ENCODE measurements around the gene HDAC4.

The HDAC4 gene

GRCh38 chr2:239387811-239388210 is 13.0 kb downstream of the HDAC4 start:
- no peak overlapping the region for H3K27ac ChIP-seq
- H3K4me3 ChIP-seq, result no peak overlapping the region

- H3K27ac ChIP-seq, result no peak overlapping the region
- H3K4me3 ChIP-seq, result no peak overlapping the region
These were observed 13.9 kb downstream of the HDAC4 start for GRCh38 chr2:239386872-239387445.

- Histone ChIP-seq H3K4me3 (no peak overlapping the region), H3K27ac (no peak overlapping the region)
These were observed 14.7 kb downstream of the HDAC4 start for GRCh38 chr2:239386001-239386670.

- Histone ChIP-seq H3K4me3 (no peak overlapping the region), H3K27ac (no peak overlapping the region)
These were observed 15.5 kb downstream of the HDAC4 start for GRCh38 chr2:239385096-239386000.

GRCh38 chr2:239383759-239384156 is 17.1 kb downstream of the HDAC4 start:
- no peak overlapping the region for H3K4me3 ChIP-seq
- H3K27ac ChIP-seq, result no peak overlapping the region

- no peak overlapping the region for H3K4me3 ChIP-seq
- H3K27ac ChIP-seq, result no peak overlapping the region
These were observed 17.6 kb downstream of the HDAC4 start for GRCh38 chr2:239383036-239383758.

- Histone ChIP-seq H3K4me3 (no peak overlapping the region), H3K27ac (no peak overlapping the region)
These were observed 18.4 kb downstream of the HDAC4 start for GRCh38 chr2:239382384-239382880.

- Histone ChIP-seq H3K27ac (no peak overlapping the region), H3K4me3 (no peak overlapping the region)
These were observed 19.1 kb downstream of the HDAC4 start for GRCh38 chr2:239381709-239382134.

GRCh38 chr2:239380831-239381708 is 19.8 kb downstream of the HDAC4 start:
- peak overlapping the region in 2 of 21 experiments; percentile 22 to 55 for H3K27ac ChIP-seq
- no peak overlapping the region for H3K4me3 ChIP-seq

- H3K27ac ChIP-seq, result no peak overlapping the region
These were observed 21.1 kb downstream of the HDAC4 start for GRCh38 chr2:239379641-239380170.

GRCh38 chr2:239378918-239379640 is 21.7 kb downstream of the HDAC4 start:
- no peak overlapping the region for H3K27ac ChIP-seq
- H3K4me3 ChIP-seq, result no peak overlapping the region

More at GRCh38 chr2:239379641-239380170, 21.1 kb downstream of the HDAC4 start:
- no peak overlapping the region for H3K4me3 ChIP-seq

GRCh38 chr2:239378021-239378917 is 22.6 kb downstream of the HDAC4 start:
- no peak overlapping the region for H3K4me3 ChIP-seq
- H3K27ac ChIP-seq, result no peak overlapping the region

- Histone ChIP-seq H3K27ac (no peak overlapping the region), H3K4me3 (no peak overlapping the region)
These were observed 23.2 kb downstream of the HDAC4 start for GRCh38 chr2:239377591-239377990.

- Histone ChIP-seq H3K27ac (no peak overlapping the region), H3K4me3 (no peak overlapping the region)
These were observed 23.8 kb downstream of the HDAC4 start for GRCh38 chr2:239376942-239377531.

- no peak overlapping the region for H3K4me3 ChIP-seq
- H3K27ac ChIP-seq, result no peak overlapping the region
These were observed 24.5 kb downstream of the HDAC4 start for GRCh38 chr2:239376351-239376750.

GRCh38 chr2:239375278-239376061 is 25.4 kb downstream of the HDAC4 start:
- H3K27ac ChIP-seq, result no peak overlapping the region
- H3K4me3 ChIP-seq, result no peak overlapping the region

All from skin epidermis (tissue), 12 donors.